Vagina (tissue), 2 donors: ENCODE data around the gene FUBP3.

Source experiments
- POLR2A ChIP-seq, 2 donors: fragments of 450-650 bp; IDR thresholded peaks; one replicate each; pipeline ENCODE4 v1.6.1; 2017; ENCODE audit warnings: antibody characterized with exemption in 2 of 2, mild to moderate bottlenecking in 2 of 2, moderate library complexity in 2 of 2
- POLR2AphosphoS5 ChIP-seq, 2 donors: sonication (generic); formaldehyde crosslinking; IDR thresholded peaks; one replicate each; pipeline ENCODE4 v1.9.0; 2017; ENCODE audit warnings: antibody characterized with exemption in 2 of 2, mild to moderate bottlenecking in 2 of 2, low read depth in 1 of 2; ENCODE audit not compliant: insufficient read depth in 1 of 2
- TF ChIP-seq, protein P1 (sequence below), 3 experiments: fragments of 450-650 bp in 2 of 3; fragments of 200-600 bp in 1 of 3; sonication (generic) in 1 of 3; IDR thresholded peaks; one replicate each; pipeline ENCODE4 v1.5.1; 2017 to 2019; ENCODE audit warnings: antibody characterized with exemption in 3 of 3, mild to moderate bottlenecking in 2 of 3, moderate library complexity in 2 of 3

DNA sequence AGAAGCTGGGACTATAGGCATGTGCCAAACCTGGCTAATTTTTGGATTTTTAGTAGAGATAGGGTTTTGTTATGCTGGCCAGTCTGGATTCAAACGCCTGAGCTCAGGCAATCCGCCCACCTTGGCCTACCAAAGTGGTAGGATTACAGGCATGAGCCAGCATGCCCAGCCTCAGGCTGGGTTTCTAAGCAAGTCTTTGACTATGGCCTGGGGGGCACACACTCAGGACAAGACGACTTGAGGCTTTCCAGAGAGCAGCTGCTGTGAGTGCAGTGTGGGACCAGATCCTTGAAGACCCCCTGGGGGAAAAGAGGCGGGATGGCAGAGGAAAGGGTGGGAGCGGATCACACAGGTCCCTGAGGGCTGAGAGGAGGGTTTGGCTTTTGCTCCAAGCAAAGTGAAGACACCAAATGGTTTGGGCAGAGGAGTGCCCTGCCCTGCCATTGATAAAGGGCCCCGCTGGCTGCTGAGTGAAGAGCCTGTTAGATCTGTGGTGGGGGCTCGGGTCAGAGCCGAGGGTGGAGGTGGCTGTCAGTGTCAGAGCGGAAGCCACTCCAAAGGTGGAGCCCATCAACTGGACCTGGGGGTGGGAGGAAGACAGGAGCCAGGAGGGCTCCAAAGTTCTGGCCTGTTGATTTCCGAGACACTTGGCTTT lies 46.8 kb upstream of the FUBP3 start:
- TF ChIP-seq POLR2A (IDR thresholded peaks at IDR 0.05) (no peak), POLR2AphosphoS5 (IDR thresholded peaks at IDR 0.05; ENCODE audit: insufficient read depth in 1 of 2, low read depth in 1 of 2) (no peak)
- TF ChIP-seq, protein P1, sequence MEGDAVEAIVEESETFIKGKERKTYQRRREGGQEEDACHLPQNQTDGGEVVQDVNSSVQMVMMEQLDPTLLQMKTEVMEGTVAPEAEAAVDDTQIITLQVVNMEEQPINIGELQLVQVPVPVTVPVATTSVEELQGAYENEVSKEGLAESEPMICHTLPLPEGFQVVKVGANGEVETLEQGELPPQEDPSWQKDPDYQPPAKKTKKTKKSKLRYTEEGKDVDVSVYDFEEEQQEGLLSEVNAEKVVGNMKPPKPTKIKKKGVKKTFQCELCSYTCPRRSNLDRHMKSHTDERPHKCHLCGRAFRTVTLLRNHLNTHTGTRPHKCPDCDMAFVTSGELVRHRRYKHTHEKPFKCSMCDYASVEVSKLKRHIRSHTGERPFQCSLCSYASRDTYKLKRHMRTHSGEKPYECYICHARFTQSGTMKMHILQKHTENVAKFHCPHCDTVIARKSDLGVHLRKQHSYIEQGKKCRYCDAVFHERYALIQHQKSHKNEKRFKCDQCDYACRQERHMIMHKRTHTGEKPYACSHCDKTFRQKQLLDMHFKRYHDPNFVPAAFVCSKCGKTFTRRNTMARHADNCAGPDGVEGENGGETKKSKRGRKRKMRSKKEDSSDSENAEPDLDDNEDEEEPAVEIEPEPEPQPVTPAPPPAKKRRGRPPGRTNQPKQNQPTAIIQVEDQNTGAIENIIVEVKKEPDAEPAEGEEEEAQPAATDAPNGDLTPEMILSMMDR (IDR thresholded peaks at IDR 0.05), result no peak
